ENCODE data around the gene RCAN1. TPM values are rescaled to one million over a fixed set of nuclear protein-coding genes. Genes with fewer than 3 reads are reported as not detected.

The RCAN1 gene
- total RNA-seq, 1 experiment from 2014 or later = 9.7 TPM

- TF ChIP-seq CTCF (IDR thresholded peaks at IDR 0.05 in 2 of 3, conservative IDR thresholded peaks at IDR 0.05 in 1 of 3; ENCODE audit: borderline replicate concordance in 1 of 3, insufficient read depth in 1 of 3, low read depth in 2 of 3, low read length in 2 of 3) (no peak), TCF7L2 (IDR thresholded peaks at IDR 0.05; ENCODE audit: borderline replicate concordance, extremely low read depth, insufficient read depth, insufficient read length) (no peak)
These were observed 2.4 kb downstream of the RCAN1 start (continued) for GRCh38 chr21:34612557-34612956.

- no peak overlapping the region for H3K9ac ChIP-seq (ENCODE audit: low read length)
- H3K9me3 ChIP-seq (ENCODE audit: control insufficient read depth in 1 of 2, insufficient read depth in 1 of 2, low read depth in 1 of 2, low read length in 2 of 2) = no peaks in the 10 kb centered on the region
- H3K9me2 ChIP-seq (ENCODE audit: insufficient read depth) = no peaks in the 10 kb centered on the region
- CTCF ChIA-PET = interaction anchor here (2.4 kb wide), 1 partner anchor 10 kb away, joined by 11 read pairs; no protein-coding TSS in a partner anchor
- H3K4me1 ChIP-seq (ENCODE audit: control insufficient read depth in 1 of 2, insufficient read depth in 2 of 2, low read length in 2 of 2) = peaks cover 5 to 12% of the 10 kb centered on the region in 2 experiments; a peak in 3 of 4 replicates
- no peaks in the 10 kb centered on the region for H3K79me2 ChIP-seq (ENCODE audit: insufficient read depth, low read length)
- no TSS peak for BruUV-seq (replicated peaks)
- RAD21 ChIA-PET (ENCODE audit: low non-redundant PET in 1 of 2, low total read pairs in 2 of 2, uncharacterized antibody in 2 of 2, unreplicated experiment in 2 of 2) = no interaction called here
- H3K4me2 ChIP-seq (ENCODE audit: low read length) = no peak overlapping the region
- no peak for ATAC-seq
- DNase-seq (ENCODE audit: low read depth, low spot score) = no peak
- H3K4me3 ChIP-seq (replicated peaks in 1 of 2; ENCODE audit: low read depth in 1 of 2, low read length in 2 of 2) = no peak overlapping the region
- H3K27ac ChIP-seq (ENCODE audit: low read depth, low read length) = no peak overlapping the region
- no peaks in the 10 kb centered on the region for H4K20me1 ChIP-seq (ENCODE audit: insufficient read depth)
- H3K36me3 ChIP-seq (ENCODE audit: control insufficient read depth in 1 of 2, insufficient read depth in 2 of 2, low read length in 2 of 2) = no peaks in the 10 kb centered on the region
- POLR2A ChIA-PET = no interaction called here
- no peaks in the 10 kb centered on the region for H3K27me3 ChIP-seq (ENCODE audit: insufficient read depth, low read length)
- H2AFZ ChIP-seq (ENCODE audit: low read depth, low read length, poor library complexity, severe bottlenecking) = no peak overlapping the region
- intact Hi-C loops (cut with micrococcal nuclease) = loop anchor here (10.0 kb wide), 1 partner anchor 57 kb away; no protein-coding TSS in a partner anchor
- TF ChIP-seq ZNF274 (IDR thresholded peaks at IDR 0.05; ENCODE audit: low read depth, low read length) = no peak
- TF ChIP-seq EZH2phosphoT487 (IDR thresholded peaks at IDR 0.05; ENCODE audit: borderline replicate concordance) = no peak
- no peak for TF ChIP-seq FOSL1 (IDR thresholded peaks at IDR 0.05; ENCODE audit: low read depth)
- no peak for TF ChIP-seq ZFX (IDR thresholded peaks at IDR 0.05)
- no peak for TF ChIP-seq POLR2AphosphoS5 (IDR thresholded peaks at IDR 0.05; ENCODE audit: low read depth, low read length)
- TF ChIP-seq MAX (IDR thresholded peaks at IDR 0.05) = no peak
- TF ChIP-seq YY1 (IDR thresholded peaks at IDR 0.05; ENCODE audit: extremely low read depth, insufficient replicate concordance, low read depth, low read length) = no peak
- no peak for TF ChIP-seq ZBTB33 (IDR thresholded peaks at IDR 0.05; ENCODE audit: extremely low read depth, insufficient replicate concordance, low read length)
- no peak for TF ChIP-seq CTCF (IDR thresholded peaks at IDR 0.05 in 2 of 3, conservative IDR thresholded peaks at IDR 0.05 in 1 of 3; ENCODE audit: borderline replicate concordance in 1 of 3, insufficient read depth in 1 of 3, low read depth in 2 of 3, low read length in 2 of 3)
- no peak for TF ChIP-seq EZH2 (IDR thresholded peaks at IDR 0.05)
These were observed 2.9 kb downstream of the RCAN1 start for GRCh38 chr21:34612056-34612455.
